GM12874 (cell line): Measurements from ENCODE around the gene FOXO1.

Experiments used
- CTCF ChIP-seq: IDR thresholded peaks from 2 replicates; pipeline ENCODE4 v1.5.1; 2011; ENCODE audit warnings: low read depth, mild to moderate bottlenecking, control low read depth, low read length, moderate library complexity; ENCODE audit not compliant: insufficient read depth

FOXO1 gene

DNA sequence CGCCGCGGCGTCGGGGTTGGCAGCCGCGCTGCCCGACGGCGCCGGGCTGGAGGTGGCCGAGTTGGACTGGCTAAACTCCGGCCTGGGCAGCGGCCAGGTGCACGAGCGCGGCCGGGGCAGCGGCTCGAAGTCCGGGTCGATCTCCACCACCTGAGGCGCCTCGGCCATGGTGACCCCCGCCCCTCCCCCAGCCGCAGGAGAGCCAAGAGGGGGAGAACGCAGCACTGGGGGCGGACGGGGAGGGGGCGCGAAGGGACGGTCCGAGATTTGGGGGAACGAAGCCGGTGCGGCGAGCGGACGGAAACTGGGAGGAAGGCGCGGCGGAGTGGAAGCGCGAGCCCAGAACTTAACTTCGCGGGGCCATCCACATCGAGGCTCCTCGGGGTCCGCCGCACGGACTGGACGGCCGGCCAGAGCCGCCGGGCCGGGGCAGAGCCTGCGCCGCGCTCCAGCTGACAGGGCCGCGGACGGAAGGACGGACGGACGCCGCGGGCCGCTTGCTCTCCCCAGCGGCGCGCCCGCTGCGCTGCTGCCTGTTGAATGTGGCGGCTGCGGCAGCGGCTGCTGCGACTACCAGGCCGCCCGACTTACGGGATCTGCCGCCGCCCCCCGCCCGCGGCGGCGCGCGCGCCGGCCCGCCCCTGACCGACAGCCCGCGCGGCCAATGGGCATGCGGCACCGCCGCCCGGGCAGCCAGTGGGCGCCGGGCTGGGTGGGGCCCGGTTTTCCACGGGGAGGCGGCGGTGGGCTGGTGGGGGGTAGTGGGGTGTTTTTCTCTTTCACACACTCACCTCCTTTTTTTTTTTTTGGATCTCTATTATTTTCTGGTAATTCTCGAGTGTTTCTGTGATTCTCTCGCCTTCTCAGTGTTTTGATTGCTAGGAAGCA, at the start of gene FOXO1:
Gene FOXO1, minus strand, starts transcription at position 597 of the 888 bp plus-strand sequence. Its CDS starts 429 bp downstream, at position 168.
- TF ChIP-seq CTCF = no peak

DNA sequence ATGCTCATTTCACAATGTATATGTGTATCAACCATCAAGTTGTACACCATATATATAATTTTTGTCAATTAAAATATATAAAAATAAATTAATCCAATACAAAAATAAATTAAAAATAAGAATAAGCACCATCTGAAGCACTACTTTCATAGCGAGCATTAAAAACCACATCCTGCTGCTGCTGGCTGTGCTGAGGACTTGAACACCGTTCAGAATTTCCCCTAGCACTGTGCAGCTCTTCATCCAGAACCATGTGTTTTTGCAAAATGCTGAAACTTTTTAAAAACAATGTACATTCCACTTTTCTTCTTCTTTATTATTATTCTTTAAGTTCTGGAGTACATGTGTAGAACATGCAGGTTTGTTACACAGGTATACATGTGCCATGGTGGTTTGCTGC, 40.0 kb upstream of the FOXO1 start:
- no peak for TF ChIP-seq CTCF

- no peak for TF ChIP-seq CTCF
These were observed 31.3 kb upstream of the FOXO1 start for GRCh38 chr13:40697711-40698110.

DNA sequence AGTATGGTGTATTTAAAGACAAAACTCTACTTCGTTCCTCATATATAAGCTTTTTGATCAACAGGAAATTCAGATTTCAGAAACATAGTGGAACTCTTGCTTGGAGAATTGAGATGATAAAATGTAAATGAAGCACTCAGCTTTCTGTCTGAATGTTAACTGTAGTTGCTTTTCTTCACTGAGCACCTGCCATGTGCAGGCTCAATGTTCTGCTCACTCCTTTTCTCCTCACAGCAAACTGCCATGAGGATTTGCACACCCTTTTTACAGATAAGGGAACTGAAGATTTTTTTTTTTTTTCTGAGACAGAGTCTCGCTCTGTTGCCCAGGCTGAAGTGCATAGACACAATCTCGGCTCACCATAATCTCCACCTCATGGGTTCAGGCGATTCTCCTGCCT, 28.0 kb upstream of the FOXO1 start:
- TF ChIP-seq CTCF = no peak

DNA sequence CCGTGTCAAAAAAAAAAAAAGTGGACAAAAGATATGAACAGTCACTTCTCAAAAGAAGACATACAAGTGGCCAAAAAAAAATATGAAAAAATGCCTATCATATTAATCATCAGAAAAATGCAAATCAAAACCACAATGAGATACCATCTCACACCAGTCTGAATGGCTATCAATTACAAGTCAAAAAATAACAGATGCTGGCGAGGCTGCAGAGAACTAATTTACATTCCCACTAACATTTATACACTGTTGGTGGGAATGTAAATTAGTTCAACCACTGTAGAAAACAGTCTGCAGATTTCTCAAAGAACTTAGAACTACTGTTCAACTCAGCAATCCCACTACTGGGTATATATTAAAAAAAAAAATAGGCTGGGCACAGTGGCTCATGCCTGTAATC, 26.5 kb upstream of the FOXO1 start:
- TF ChIP-seq CTCF = no peak

- no peak for TF ChIP-seq CTCF
These were observed 22.3 kb upstream of the FOXO1 start for GRCh38 chr13:40688781-40689180.

DNA sequence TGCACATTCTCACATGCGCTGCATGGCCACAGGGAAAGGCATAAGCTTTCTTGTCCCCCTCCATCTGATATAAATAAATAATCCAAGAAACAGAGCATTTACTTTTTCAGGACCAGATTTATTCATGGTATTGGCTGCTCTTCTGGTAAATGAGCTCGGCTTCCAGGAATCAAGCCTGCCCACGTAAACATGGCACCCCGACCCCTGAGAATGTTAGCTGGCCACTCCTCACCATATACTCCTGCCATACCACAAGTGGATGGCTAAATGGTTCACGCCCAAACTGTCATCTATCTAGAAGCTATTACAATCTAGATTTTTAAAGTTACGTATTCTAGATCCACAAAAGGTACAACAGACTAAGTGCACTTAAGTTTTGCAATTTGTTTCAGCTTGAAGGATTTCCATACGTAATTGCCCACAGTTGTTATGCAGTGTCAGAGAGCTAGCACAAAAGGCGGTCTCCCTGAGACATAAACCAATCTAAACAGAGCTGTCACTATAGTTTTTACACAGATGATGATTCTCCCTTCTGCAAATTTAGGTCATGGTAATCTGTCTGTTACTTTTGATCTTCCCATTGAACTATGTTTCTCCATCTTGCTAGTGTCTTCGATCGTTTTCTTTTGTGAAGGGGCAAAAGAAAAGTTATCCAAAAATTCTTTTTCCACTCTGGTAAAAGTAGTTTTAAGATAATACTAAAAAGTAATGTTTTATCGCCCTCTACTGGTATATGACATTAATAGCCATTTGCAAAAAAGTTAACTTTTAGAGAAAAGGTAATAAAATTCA, 16.2 kb upstream of the FOXO1 start:
- TF ChIP-seq CTCF = no peak
